Measurements from ENCODE around the gene SMCO3.
A peak's percentile ranks its signal among the peaks of the same experiment; 100 is the strongest.

Gene SMCO3

DNA sequence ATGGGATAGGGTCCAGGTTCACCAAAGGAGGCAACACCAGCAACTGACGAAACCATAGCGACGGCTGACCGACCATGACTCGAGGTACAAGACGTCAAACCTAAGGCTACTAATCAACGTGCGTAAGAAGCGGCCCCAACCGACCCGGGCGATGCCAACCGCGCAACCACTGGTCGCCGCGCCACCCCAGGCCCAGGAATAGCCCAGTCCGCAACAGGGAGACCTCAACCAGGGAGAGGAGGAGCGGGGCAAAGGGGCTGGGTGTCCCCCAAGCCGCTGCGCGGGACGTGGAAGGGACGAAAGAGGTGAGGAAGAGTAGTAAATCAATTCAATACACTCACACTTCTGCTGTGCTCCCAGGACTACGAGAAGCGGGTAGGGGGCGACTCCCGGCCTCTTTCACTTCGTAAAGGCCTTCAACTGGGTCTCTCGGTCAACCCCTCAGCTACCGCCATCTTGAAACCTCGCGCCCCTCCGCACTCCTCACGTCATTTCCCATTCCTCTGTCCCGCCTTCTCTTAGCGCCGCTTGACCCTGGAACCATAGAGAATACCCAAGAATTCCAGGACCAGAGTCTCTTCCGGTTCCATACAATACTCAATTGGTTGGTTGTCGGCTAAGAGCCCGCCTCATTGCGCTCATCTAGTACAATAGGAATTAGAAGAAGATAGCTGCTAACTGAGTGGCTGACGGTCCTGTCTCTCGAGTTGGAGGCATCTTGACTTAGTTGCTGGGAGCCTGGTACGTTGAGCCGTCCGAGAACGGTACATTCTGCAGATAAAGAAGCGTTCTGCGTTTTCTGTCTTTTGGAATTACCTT lies 10.8 kb downstream of the SMCO3 start, which contains the start of the genes C12orf60 and WBP11 (continued):
- 0 out of 2 replicates have a peak, but pooled peaks have one; percentile 18 for TF ChIP-seq ZBTB8A (tag by site-specific recombination; IDR thresholded peaks at IDR 0.05)
- no peak for TF ChIP-seq ZNF747 (tag by site-specific recombination; IDR thresholded peaks at IDR 0.05)
- no peak for TF ChIP-seq SETDB1 (IDR thresholded peaks at IDR 0.05; ENCODE audit: insufficient read length, low read length)
- TF ChIP-seq ZBTB10 (tag by site-specific recombination; IDR thresholded peaks at IDR 0.05) = peak; percentile 66
- TF ChIP-seq ZFP69B (tag by site-specific recombination; IDR thresholded peaks at IDR 0.05) = no peak
- TF ChIP-seq ZIC2 (tag by site-specific recombination; IDR thresholded peaks at IDR 0.05) = no peak
- no peak for TF ChIP-seq ZSCAN4 (tag by site-specific recombination; IDR thresholded peaks at IDR 0.05)
- TF ChIP-seq ZBTB48 (tag by site-specific recombination; IDR thresholded peaks at IDR 0.05) = no peak
- no peak for TF ChIP-seq MEIS1 (CRISPR knock-in tag; IDR thresholded peaks at IDR 0.05; ENCODE audit: borderline replicate concordance)
- TF ChIP-seq PRDM10 (tag by site-specific recombination; IDR thresholded peaks at IDR 0.05) = peak; percentile 93
- peak; percentile 40; the same call in 1 of the 2 replicates for TF ChIP-seq ZBTB17 (tag by site-specific recombination; IDR thresholded peaks at IDR 0.05)
- peak; percentile 62; the same call in 1 of the 2 replicates for TF ChIP-seq TRIM28 (IDR thresholded peaks at IDR 0.05; ENCODE audit: borderline replicate concordance, low read length)
- no peak for TF ChIP-seq ZFP41 (tag by site-specific recombination; IDR thresholded peaks at IDR 0.05; ENCODE audit: borderline replicate concordance)
- no peak for TF ChIP-seq ZNF837 (tag by site-specific recombination; IDR thresholded peaks at IDR 0.05)
- TF ChIP-seq ZNF548 (tag by site-specific recombination; IDR thresholded peaks at IDR 0.05) = no peak
- TF ChIP-seq ZBTB21 (tag by site-specific recombination; IDR thresholded peaks at IDR 0.05) = peak; percentile 60
- TF ChIP-seq, protein P1, sequence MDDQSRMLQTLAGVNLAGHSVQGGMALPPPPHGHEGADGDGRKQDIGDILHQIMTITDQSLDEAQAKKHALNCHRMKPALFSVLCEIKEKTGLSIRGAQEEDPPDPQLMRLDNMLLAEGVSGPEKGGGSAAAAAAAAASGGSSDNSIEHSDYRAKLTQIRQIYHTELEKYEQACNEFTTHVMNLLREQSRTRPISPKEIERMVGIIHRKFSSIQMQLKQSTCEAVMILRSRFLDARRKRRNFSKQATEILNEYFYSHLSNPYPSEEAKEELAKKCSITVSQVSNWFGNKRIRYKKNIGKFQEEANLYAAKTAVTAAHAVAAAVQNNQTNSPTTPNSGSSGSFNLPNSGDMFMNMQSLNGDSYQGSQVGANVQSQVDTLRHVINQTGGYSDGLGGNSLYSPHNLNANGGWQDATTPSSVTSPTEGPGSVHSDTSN (CRISPR knock-in tag; IDR thresholded peaks at IDR 0.05) = peak; percentile 74; the same call in 1 of the 2 replicates
- no peak for TF ChIP-seq BCL11B (tag by site-specific recombination; IDR thresholded peaks at IDR 0.05; ENCODE audit: low read depth)
- no peak for TF ChIP-seq ZNF48 (tag by site-specific recombination; IDR thresholded peaks at IDR 0.05)
- no peak for TF ChIP-seq ZNF585B (tag by site-specific recombination; IDR thresholded peaks at IDR 0.05)
- TF ChIP-seq ZBTB11 (tag by site-specific recombination; conservative IDR thresholded peaks at IDR 0.05; ENCODE audit: low read depth) = peak; percentile 63
- TF ChIP-seq ZBTB26 (tag by site-specific recombination; optimal IDR thresholded peaks at IDR 0.05) = peak; percentile 39
- TF ChIP-seq ZNF521 (tag by site-specific recombination; IDR thresholded peaks at IDR 0.05) = no peak
- no peak for TF ChIP-seq TCF7L2 (IDR thresholded peaks at IDR 0.05; ENCODE audit: borderline replicate concordance, low read depth, low read length)
- TF ChIP-seq ZNF133 (tag by site-specific recombination; IDR thresholded peaks at IDR 0.05) = no peak
- TF ChIP-seq ZNF623 (tag by site-specific recombination; IDR thresholded peaks at IDR 0.05) = no peak

All from HEK293 (cell line).